Panc1 (cell line): Measurements from ENCODE around the gene TCP10L. TPM values are rescaled to one million over a fixed set of nuclear protein-coding genes. Genes with fewer than 3 reads are reported as not detected.

Experiments used
- ATAC-seq: fragments of 200-7000 bp; cut with Tn5 transposase; 2 replicates; pipeline ENCODE4 v1.9.1; 2020; ENCODE audit warnings: mild to moderate bottlenecking, moderate library complexity
- BruUV-seq: library from RNA; stranded (reverse); fragments of 400-500 nt; replicated peaks from 2 replicates; lab custom pipeline; 2021; lab: Mats Ljungman, UMichigan
- CTCF ChIA-PET: fragments of 300-600 bp; sonication (Branson Sonifier 250); formaldehyde crosslinking; loops from one replicate; lab custom pipeline; 2022; ENCODE audit warnings: antibody characterized with exemption; lab: Charles Lee
- POLR2A ChIA-PET: fragments of 300-600 bp; sonication (Branson Sonifier 250); formaldehyde crosslinking; loops from one replicate; lab custom pipeline; 2022; ENCODE audit warnings: antibody characterized with exemption; lab: Charles Lee
- DNase-seq: peaks from one replicate; pipeline ENCODE4 v3.0.0-alpha.2; 2010; ENCODE audit warnings: low read depth, low spot score
- H3K27ac ChIP-seq: 2 replicates; pipeline ENCODE4 v1.5.1; 2011; ENCODE audit warnings: mild to moderate bottlenecking, low read length, inconsistent platforms
- H3K27me3 ChIP-seq: fragments of 200-500 bp; sonication (Bioruptor generic); 2 replicates; pipeline ENCODE4 v1.6.0; 2014; ENCODE audit warnings: low read length, inconsistent platforms; ENCODE audit not compliant: control insufficient read depth, insufficient read depth
- H3K36me3 ChIP-seq: fragments of 200-500 bp; sonication (Bioruptor generic); 2 replicates; pipeline ENCODE4 v1.5.1; 2014; ENCODE audit warnings: inconsistent platforms, mild to moderate bottlenecking, low read length, moderate library complexity; ENCODE audit not compliant: control insufficient read depth, insufficient read depth
- H3K4me1 ChIP-seq: 2 replicates; pipeline ENCODE4 v1.5.1; 2011; ENCODE audit warnings: inconsistent platforms, mild to moderate bottlenecking, low read length, moderate library complexity; ENCODE audit not compliant: control insufficient read depth, insufficient read depth
- H3K4me3 ChIP-seq, 2 experiments: 2 replicates each; pipeline ENCODE4 v1.5.1; 2011 to 2012; ENCODE audit warnings: low read depth in 2 of 2, low read length in 2 of 2, mild to moderate bottlenecking in 2 of 2, inconsistent platforms in 1 of 2, moderate library complexity in 1 of 2
- H3K9me3 ChIP-seq: fragments of 200-500 bp; sonication (Bioruptor generic); 2 replicates; pipeline ENCODE4 v1.5.1; 2014; ENCODE audit warnings: low read depth, mild to moderate bottlenecking, inconsistent platforms, low read length, moderate library complexity; ENCODE audit not compliant: control insufficient read depth, insufficient read depth
- CTCF ChIP-seq: fragments of 450-650 bp; IDR thresholded peaks from 2 replicates; pipeline ENCODE4 v1.5.1; 2017; ENCODE audit warnings: mild to moderate bottlenecking
- POLR2AphosphoS5 ChIP-seq: IDR thresholded peaks from 2 replicates; pipeline ENCODE4 v1.6.1; 2012; ENCODE audit warnings: mild to moderate bottlenecking, low read depth, low read length, moderate library complexity
- REST ChIP-seq, 2 experiments: IDR thresholded peaks; 2 replicates each; pipeline ENCODE4 v1.6.1; 2011 to 2012; ENCODE audit warnings: low read depth in 2 of 2, control low read depth in 1 of 2, low read length in 1 of 2, mild to moderate bottlenecking in 1 of 2, moderate library complexity in 1 of 2; ENCODE audit not compliant: insufficient read depth in 1 of 2
- SIN3A ChIP-seq: IDR thresholded peaks from 2 replicates; pipeline ENCODE4 v1.6.1; 2012; ENCODE audit warnings: low read depth, mild to moderate bottlenecking, low read length, moderate library complexity, borderline replicate concordance; ENCODE audit not compliant: insufficient read depth
- TCF7L2 ChIP-seq: IDR thresholded peaks from 2 replicates; pipeline ENCODE4 v1.6.1; 2011; ENCODE audit warnings: mild to moderate bottlenecking, low read depth, low read length, inconsistent platforms
- in situ Hi-C: cut with HindIII; loops from 2 replicates; pipeline ENCODE4 v1.10.0; 2016; ENCODE audit warnings: low sequenced_read_pairs, low pct_unique_long_range_greater_than_20kb
- intact Hi-C: fragments of 100-400 bp; cut with micrococcal nuclease; formaldehyde crosslinking; loops from one replicate; pipeline ENCODE4 v1.10.0; 2022; ENCODE audit not compliant: unreplicated experiment
- total RNA-seq: library from RNA; stranded (reverse); gene quantifications from one replicate; pipeline ENCODE4 v1.2.1, GENCODE V29; 2021; ENCODE audit not compliant: unreplicated experiment

The TCP10L gene
- total RNA-seq, 1 experiment from 2014 or later: 0.57 TPM

- no peak for TF ChIP-seq TCF7L2
- no peak for TF ChIP-seq CTCF
- no peak for TF ChIP-seq SIN3A
- no peak for TF ChIP-seq REST (IDR thresholded peaks at IDR 0.05; ENCODE audit: insufficient read depth in 1 of 2, low read depth in 2 of 2, low read length in 1 of 2)
- TF ChIP-seq POLR2AphosphoS5: no peak
- no TSS peak for BruUV-seq
- in situ Hi-C loops: no loop called here
- ChIA-PET POLR2A (no interaction called here), CTCF (no interaction called here)
- H3K27ac ChIP-seq: no peak overlapping the region
- no peaks in the 10 kb centered on the region for H3K9me3 ChIP-seq
- no peaks in the 10 kb centered on the region for H3K4me1 ChIP-seq
- intact Hi-C loops: no loop called here
- H3K4me3 ChIP-seq: no peak overlapping the region
- DNase-seq (no peak), ATAC-seq (no peak)
- peaks cover 2% of the 10 kb centered on the region; the same call in 1 of the 2 replicates for H3K27me3 ChIP-seq
- no peaks in the 10 kb centered on the region for H3K36me3 ChIP-seq
Measured at GRCh38 chr21:32581732-32582131, 3.6 kb downstream of the TCP10L start.

GRCh38 chr21:32580949-32581348, 4.4 kb downstream of the TCP10L start:
- no peak overlapping the region for H3K27ac ChIP-seq
- CTCF ChIA-PET: no interaction called here

More at GRCh38 chr21:32580949-32581348, 4.4 kb downstream of the TCP10L start:
- POLR2A ChIA-PET: no interaction called here
- DNase-seq (no peak), ATAC-seq (no peak)
- no peaks in the 10 kb centered on the region for H3K4me1 ChIP-seq
- peaks cover 2% of the 10 kb centered on the region; the same call in 1 of the 2 replicates for H3K27me3 ChIP-seq
- H3K9me3 ChIP-seq: no peaks in the 10 kb centered on the region
- intact Hi-C loops (no loop called here), in situ Hi-C loops (no loop called here)
- no peaks in the 10 kb centered on the region for H3K36me3 ChIP-seq
- no TSS peak for BruUV-seq
- no peak overlapping the region for H3K4me3 ChIP-seq
- TF ChIP-seq CTCF (no peak), TCF7L2 (no peak), POLR2AphosphoS5 (no peak), REST (IDR thresholded peaks at IDR 0.05; ENCODE audit: insufficient read depth in 1 of 2, low read depth in 2 of 2, low read length in 1 of 2) (no peak), SIN3A (no peak)
